GM23338 (cell line): ENCODE results near the gene GTF3C2. TPM values are rescaled to one million over a fixed set of nuclear protein-coding genes. Genes with fewer than 3 reads are reported as not detected.

Source experiments
- ATAC-seq: fragments of 200-7000 bp; cut with Tn5 transposase; 3 replicates; pipeline ENCODE4 v1.9.1; 2020
- DNase-seq: peaks from one replicate; pipeline ENCODE4 v3.0.0-alpha.2; 2015; ENCODE audit warnings: low spot score
- H2AFZ ChIP-seq: fragments of 200-600 bp; sonication (generic); 2 replicates; pipeline ENCODE4 v1.8.0; 2016; ENCODE audit warnings: antibody characterized with exemption, mild to moderate bottlenecking, moderate library complexity
- H3F3A ChIP-seq: fragments of 200-600 bp; sonication (generic); replicated peaks from 2 replicates; pipeline ENCODE4 v1.8.0; 2017; ENCODE audit warnings: antibody characterized with exemption, mixed run types, low read depth
- H3K27ac ChIP-seq: fragments of 200-600 bp; sonication (generic); 2 replicates; pipeline ENCODE4 v1.6.1; 2016; ENCODE audit warnings: low read depth
- H3K27me3 ChIP-seq: fragments of 200-600 bp; sonication (generic); 2 replicates; pipeline ENCODE4 v1.8.0; 2016; ENCODE audit warnings: mild to moderate bottlenecking, mixed run types, moderate library complexity; ENCODE audit not compliant: insufficient read depth
- H3K36me3 ChIP-seq: fragments of 200-600 bp; sonication (generic); 2 replicates; pipeline ENCODE4 v1.8.0; 2016; ENCODE audit warnings: mild to moderate bottlenecking; ENCODE audit not compliant: insufficient read depth
- H3K4me1 ChIP-seq: fragments of 200-600 bp; sonication (generic); 2 replicates; pipeline ENCODE4 v1.8.0; 2016; ENCODE audit warnings: mild to moderate bottlenecking, moderate library complexity; ENCODE audit not compliant: insufficient read depth
- H3K4me2 ChIP-seq: fragments of 200-600 bp; sonication (generic); 2 replicates; pipeline ENCODE4 v1.7.1; 2017; ENCODE audit warnings: mixed run types
- H3K4me3 ChIP-seq: fragments of 200-600 bp; sonication (generic); 2 replicates; pipeline ENCODE4 v1.6.1; 2016; ENCODE audit warnings: mixed run types
- H3K79me2 ChIP-seq: fragments of 200-600 bp; sonication (generic); replicated peaks from 2 replicates; pipeline ENCODE4 v1.8.0; 2017; ENCODE audit warnings: mild to moderate bottlenecking; ENCODE audit not compliant: insufficient read depth
- H3K9me2 ChIP-seq: fragments of 200-600 bp; sonication (generic); 2 replicates; pipeline ENCODE4 v1.8.0; 2017; ENCODE audit not compliant: insufficient read depth
- H4K20me1 ChIP-seq: fragments of 200-600 bp; sonication (generic); replicated peaks from 2 replicates; pipeline ENCODE4 v1.8.0; 2017; ENCODE audit warnings: mild to moderate bottlenecking; ENCODE audit not compliant: insufficient read depth
- H3K27ac Mint-ChIP-seq: 2 replicates; pipeline ENCODE4 v1.8.0; 2020; ENCODE audit warnings: inconsistent platforms, mild to moderate bottlenecking, moderate library complexity, mixed read lengths
- H3K27me3 Mint-ChIP-seq: 3 replicates; pipeline ENCODE4 v1.8.0; 2022; ENCODE audit warnings: low read depth, mild to moderate bottlenecking, moderate library complexity, mixed read lengths, inconsistent platforms; ENCODE audit not compliant: insufficient read depth, poor library complexity
- H3K36me3 Mint-ChIP-seq: 3 replicates; pipeline ENCODE4 v1.8.0; 2021; ENCODE audit warnings: low read depth, mild to moderate bottlenecking, inconsistent platforms, moderate library complexity, mixed read lengths
- H3K4me1 Mint-ChIP-seq: 3 replicates; pipeline ENCODE4 v1.8.0; 2020; ENCODE audit warnings: mild to moderate bottlenecking, inconsistent platforms, mixed read lengths
- H3K4me3 Mint-ChIP-seq: 3 replicates; pipeline ENCODE4 v1.8.0; 2021; ENCODE audit warnings: moderate library complexity, mild to moderate bottlenecking, inconsistent platforms, mixed read lengths
- H3K9me3 Mint-ChIP-seq: 3 replicates; pipeline ENCODE4 v1.8.0; 2020; ENCODE audit warnings: moderate library complexity, mild to moderate bottlenecking, inconsistent platforms, mixed read lengths
- CREB1 ChIP-seq: fragments of 250-450 bp; sonication (Bioruptor Pico); IDR thresholded peaks from 2 replicates; pipeline ENCODE4 v1.5.0; 2020; ENCODE audit warnings: low read depth, mild to moderate bottlenecking, moderate library complexity
- ETS1 ChIP-seq: IDR thresholded peaks from 2 replicates; pipeline ENCODE4 v1.6.1; 2016; ENCODE audit warnings: antibody characterized with exemption
- EZH2 ChIP-seq: fragments of 200-600 bp; sonication (generic); IDR thresholded peaks from one replicate; pipeline ENCODE4 v1.8.0; 2017; ENCODE audit warnings: antibody characterized with exemption, mild to moderate bottlenecking, low read depth; ENCODE audit not compliant: unreplicated experiment
- EZH2phosphoT487 ChIP-seq: fragments of 200-600 bp; sonication (generic); IDR thresholded peaks from one replicate; pipeline ENCODE4 v1.8.1; 2018; ENCODE audit warnings: antibody characterized with exemption; ENCODE audit not compliant: unreplicated experiment
- JUNB ChIP-seq: IDR thresholded peaks from one replicate; pipeline ENCODE4 v1.6.1; 2016; ENCODE audit warnings: antibody characterized with exemption; ENCODE audit not compliant: unreplicated experiment
- NANOG ChIP-seq: IDR thresholded peaks from 2 replicates; pipeline ENCODE4 v1.6.1; 2016; ENCODE audit warnings: antibody characterized with exemption, borderline replicate concordance
- POLR2AphosphoS5 ChIP-seq: IDR thresholded peaks from 2 replicates; pipeline ENCODE4 v1.6.1; 2016; ENCODE audit warnings: antibody characterized with exemption, low read depth
- STAT1 ChIP-seq: IDR thresholded peaks from one replicate; pipeline ENCODE4 v1.6.1; 2016; ENCODE audit warnings: antibody characterized with exemption; ENCODE audit not compliant: unreplicated experiment
- ZNF114 ChIP-seq: fragments of 250-450 bp; sonication (Bioruptor Pico); IDR thresholded peaks from 2 replicates; pipeline ENCODE4 v1.5.0; 2020; ENCODE audit warnings: mild to moderate bottlenecking, moderate library complexity
- ZNF331 ChIP-seq: fragments of 250-450 bp; sonication (Bioruptor Pico); IDR thresholded peaks from 2 replicates; pipeline ENCODE4 v1.5.0; 2020; ENCODE audit warnings: low read depth, mild to moderate bottlenecking, moderate library complexity
- ZNF462 ChIP-seq: fragments of 250-450 bp; sonication (Bioruptor Pico); IDR thresholded peaks from 2 replicates; pipeline ENCODE4 v1.5.0; 2020; ENCODE audit warnings: mild to moderate bottlenecking, moderate library complexity
- polyA plus RNA-seq: library from polyadenylated mRNA; unstranded; fragments of >200 nt; fragmentation: Nextera tagmentation; extraction: Ambion mirVana; gene quantifications from 2 replicates; pipeline ENCODE4 v1.2.1, GENCODE V29; 2016
- total RNA-seq: library from RNA; depleted of rRNA; stranded (reverse); fragments of >200 nt; shearing (Covaris generic); gene quantifications from 2 replicates; pipeline ENCODE4 v1.2.3, GENCODE V29; 2014
- TF ChIP-seq, protein P1 (sequence below), 2 experiments: fragments of 200-600 bp in 1 of 2; sonication (generic) in 1 of 2; conservative IDR thresholded peaks; 2 replicates each; pipeline versions ENCODE4 v1.5.1 to v1.6.1; 2016 to 2017; ENCODE audit warnings: antibody characterized with exemption in 2 of 2, low read depth in 2 of 2, mild to moderate bottlenecking in 2 of 2, moderate library complexity in 1 of 2
- TF ChIP-seq, protein P2 (sequence below): IDR thresholded peaks from one replicate; pipeline ENCODE4 v1.6.1; 2018; ENCODE audit warnings: antibody characterized with exemption; ENCODE audit not compliant: unreplicated experiment

The GTF3C2 gene
- total and polyA plus RNA-seq, 2 experiments from 2014 or later = 69.1 to 118 TPM

DNA sequence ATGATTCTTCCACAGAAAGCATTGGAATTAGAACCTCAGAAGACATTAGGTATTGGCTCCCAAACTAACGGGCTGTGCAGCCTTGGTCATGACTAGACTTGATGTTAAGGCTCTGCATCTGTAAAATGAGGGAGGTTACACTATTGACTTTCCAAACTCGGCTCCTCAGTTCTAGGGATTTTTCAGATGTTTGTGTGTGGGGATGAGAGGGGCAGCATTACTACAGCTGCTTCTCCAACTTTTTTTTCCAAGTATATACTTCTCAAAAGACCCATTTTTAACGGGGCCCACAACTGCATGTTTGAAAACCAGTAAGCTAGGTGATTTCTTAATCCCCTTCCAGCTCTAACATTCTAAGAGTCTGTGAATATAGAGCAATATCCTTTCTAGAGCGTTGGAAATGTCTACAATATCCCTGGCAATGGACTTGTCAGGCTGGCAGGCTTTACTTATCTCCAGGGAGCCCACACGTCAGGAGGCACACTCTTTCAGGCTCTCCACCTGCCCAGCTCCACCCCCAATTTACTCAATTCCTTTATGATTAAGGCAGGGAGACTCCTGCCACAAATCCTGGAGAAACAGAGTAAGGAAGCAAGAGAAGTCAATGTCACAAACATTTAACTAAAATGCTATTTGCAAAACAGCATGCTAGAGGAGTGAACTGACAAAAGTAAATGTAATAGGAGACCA is 32.8 kb downstream of the GTF3C2 start:
- Histone ChIP-seq H3K27me3 (no peaks in the 10 kb centered on the region), H2AFZ (peak overlapping the region; percentile 66), H3K4me2 (peak overlapping the region; percentile 99), H3K4me3 (peak overlapping the region; percentile 99), H3K36me3 (peaks cover 18% of the 10 kb centered on the region), H4K20me1 (no peaks in the 10 kb centered on the region), H3F3A (peaks cover 21% of the 10 kb centered on the region; the same call in 1 of the 2 replicates), H3K9me2 (no peaks in the 10 kb centered on the region), H3K4me1 (peaks cover 14% of the 10 kb centered on the region), H3K27ac (peak overlapping the region; percentile 95), H3K79me2 (peaks cover 5% of the 10 kb centered on the region)
- TF ChIP-seq, protein P1, sequence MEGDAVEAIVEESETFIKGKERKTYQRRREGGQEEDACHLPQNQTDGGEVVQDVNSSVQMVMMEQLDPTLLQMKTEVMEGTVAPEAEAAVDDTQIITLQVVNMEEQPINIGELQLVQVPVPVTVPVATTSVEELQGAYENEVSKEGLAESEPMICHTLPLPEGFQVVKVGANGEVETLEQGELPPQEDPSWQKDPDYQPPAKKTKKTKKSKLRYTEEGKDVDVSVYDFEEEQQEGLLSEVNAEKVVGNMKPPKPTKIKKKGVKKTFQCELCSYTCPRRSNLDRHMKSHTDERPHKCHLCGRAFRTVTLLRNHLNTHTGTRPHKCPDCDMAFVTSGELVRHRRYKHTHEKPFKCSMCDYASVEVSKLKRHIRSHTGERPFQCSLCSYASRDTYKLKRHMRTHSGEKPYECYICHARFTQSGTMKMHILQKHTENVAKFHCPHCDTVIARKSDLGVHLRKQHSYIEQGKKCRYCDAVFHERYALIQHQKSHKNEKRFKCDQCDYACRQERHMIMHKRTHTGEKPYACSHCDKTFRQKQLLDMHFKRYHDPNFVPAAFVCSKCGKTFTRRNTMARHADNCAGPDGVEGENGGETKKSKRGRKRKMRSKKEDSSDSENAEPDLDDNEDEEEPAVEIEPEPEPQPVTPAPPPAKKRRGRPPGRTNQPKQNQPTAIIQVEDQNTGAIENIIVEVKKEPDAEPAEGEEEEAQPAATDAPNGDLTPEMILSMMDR (conservative IDR thresholded peaks at IDR 0.05; ENCODE audit: low read depth in 2 of 2) = no peak
- no peak for TF ChIP-seq ETS1
- no peak for TF ChIP-seq JUNB
- no peak for TF ChIP-seq ZNF114 (CRISPR knock-in tag)
- TF ChIP-seq EZH2phosphoT487 = no peak
- TF ChIP-seq CREB1 (CRISPR knock-in tag) = no peak
- TF ChIP-seq STAT1 = no peak
- TF ChIP-seq, protein P2, sequence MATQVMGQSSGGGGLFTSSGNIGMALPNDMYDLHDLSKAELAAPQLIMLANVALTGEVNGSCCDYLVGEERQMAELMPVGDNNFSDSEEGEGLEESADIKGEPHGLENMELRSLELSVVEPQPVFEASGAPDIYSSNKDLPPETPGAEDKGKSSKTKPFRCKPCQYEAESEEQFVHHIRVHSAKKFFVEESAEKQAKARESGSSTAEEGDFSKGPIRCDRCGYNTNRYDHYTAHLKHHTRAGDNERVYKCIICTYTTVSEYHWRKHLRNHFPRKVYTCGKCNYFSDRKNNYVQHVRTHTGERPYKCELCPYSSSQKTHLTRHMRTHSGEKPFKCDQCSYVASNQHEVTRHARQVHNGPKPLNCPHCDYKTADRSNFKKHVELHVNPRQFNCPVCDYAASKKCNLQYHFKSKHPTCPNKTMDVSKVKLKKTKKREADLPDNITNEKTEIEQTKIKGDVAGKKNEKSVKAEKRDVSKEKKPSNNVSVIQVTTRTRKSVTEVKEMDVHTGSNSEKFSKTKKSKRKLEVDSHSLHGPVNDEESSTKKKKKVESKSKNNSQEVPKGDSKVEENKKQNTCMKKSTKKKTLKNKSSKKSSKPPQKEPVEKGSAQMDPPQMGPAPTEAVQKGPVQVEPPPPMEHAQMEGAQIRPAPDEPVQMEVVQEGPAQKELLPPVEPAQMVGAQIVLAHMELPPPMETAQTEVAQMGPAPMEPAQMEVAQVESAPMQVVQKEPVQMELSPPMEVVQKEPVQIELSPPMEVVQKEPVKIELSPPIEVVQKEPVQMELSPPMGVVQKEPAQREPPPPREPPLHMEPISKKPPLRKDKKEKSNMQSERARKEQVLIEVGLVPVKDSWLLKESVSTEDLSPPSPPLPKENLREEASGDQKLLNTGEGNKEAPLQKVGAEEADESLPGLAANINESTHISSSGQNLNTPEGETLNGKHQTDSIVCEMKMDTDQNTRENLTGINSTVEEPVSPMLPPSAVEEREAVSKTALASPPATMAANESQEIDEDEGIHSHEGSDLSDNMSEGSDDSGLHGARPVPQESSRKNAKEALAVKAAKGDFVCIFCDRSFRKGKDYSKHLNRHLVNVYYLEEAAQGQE = no peak
- no peak for TF ChIP-seq NANOG
- no peak for TF ChIP-seq POLR2AphosphoS5
- TF ChIP-seq ZNF331 = no peak
- TF ChIP-seq EZH2 = no peak
- TF ChIP-seq ZNF462 (CRISPR knock-in tag) = no peak
- Mint-ChIP-seq H3K27ac (peak overlapping the region; percentile 99), H3K4me1 (peaks cover 10% of the 10 kb centered on the region), H3K4me3 (peak overlapping the region; percentile 98), H3K9me3 (no peaks in the 10 kb centered on the region), H3K27me3 (peaks cover 4% of the 10 kb centered on the region), H3K36me3 (peaks cover 32% of the 10 kb centered on the region)
- peak; percentile 37 for DNase-seq
- peak; percentile 5; the same call in 2 of the 3 replicates for ATAC-seq
